Posterior cingulate gyrus (tissue), 11 donors: ENCODE measurements around the gene CBY1.

Experiments
- DNase-seq, 10 donors: peaks; one replicate each; pipeline versions ENCODE4 v3.0.0 to v3.0.0-alpha.2; 2020 to 2021; ENCODE audit warnings: mixed read lengths in 3 of 10
- intact Hi-C: fragments of 100-400 bp; cut with DNase I; formaldehyde crosslinking; loops from one replicate; pipeline ENCODE4 v1.15.1; 2023

Gene CBY1

GRCh38 chr22:38717244-38717643 is 60.8 kb downstream of the CBY1 start:
- no peak for DNase-seq
- intact Hi-C loops: no loop called here

GRCh38 chr22:38718414-38718813 is 62.0 kb downstream of the CBY1 start:
- intact Hi-C loops: no loop called here
- DNase-seq: peak in 4 of 10 donors; percentile 52 to 90 (median 74)

DNA sequence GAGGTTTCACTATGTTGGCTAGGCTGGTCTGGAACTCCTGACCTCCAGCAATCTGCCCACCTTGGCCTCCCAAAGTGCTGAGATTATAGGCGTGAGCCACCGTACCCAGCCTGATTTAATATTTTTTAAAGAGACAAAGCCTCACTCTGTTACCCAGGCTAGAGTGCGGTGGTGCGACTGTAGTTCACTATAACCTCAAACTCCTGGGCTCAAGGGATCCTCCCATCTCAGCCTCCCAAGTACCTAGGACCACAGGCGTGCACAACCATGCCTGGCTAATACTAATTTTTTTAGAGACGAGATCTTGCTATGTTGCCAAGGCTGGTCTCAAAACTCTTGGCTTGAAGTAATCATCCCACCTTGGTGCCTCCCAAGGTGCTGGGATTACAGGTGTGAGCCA is 62.8 kb downstream of the CBY1 start:
- DNase-seq: no peak
- intact Hi-C loops: no loop called here

GRCh38 chr22:38720350-38720749 is 63.9 kb downstream of the CBY1 start:
- no peak for DNase-seq
- intact Hi-C loops: no loop called here

DNA sequence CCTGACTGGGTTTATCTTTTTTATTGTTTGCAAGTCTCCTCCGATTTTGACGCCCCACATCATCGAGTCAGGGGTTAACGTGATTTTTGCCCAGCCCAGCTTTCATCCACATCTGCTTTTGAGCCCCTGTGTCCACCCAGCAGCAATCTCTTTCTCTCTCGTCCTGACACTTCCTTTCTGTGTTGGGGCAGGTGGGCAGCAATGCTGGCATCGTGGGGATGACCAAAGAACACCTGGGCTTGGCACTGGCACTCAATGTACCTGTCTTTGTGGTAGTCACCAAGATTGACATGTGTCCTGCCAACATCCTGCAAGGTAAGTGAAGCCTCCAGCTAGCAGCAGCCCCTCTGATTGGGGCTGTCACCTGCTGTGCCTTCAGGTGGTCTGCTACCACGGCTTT is 65.1 kb downstream of the CBY1 start:
- peak in 1 of 10 donors; percentile 54 for DNase-seq
- intact Hi-C loops: no loop called here
